ENCODE measurements around the gene C10orf90. TPM values are rescaled to one million over a fixed set of nuclear protein-coding genes. Genes with fewer than 3 reads are reported as not detected.

C10orf90 gene
- total RNA-seq, 1 donor from 2014 or later, result not detected

GRCh38 chr10:126609566-126609965 lies 60.9 kb downstream of the C10orf90 start:
- Mint-ChIP-seq H3K9me3 (ENCODE audit: low read depth) (no peaks in the 10 kb centered on the region), H3K27me3 (peaks cover 9% of the 10 kb centered on the region), H3K27ac (no peak overlapping the region), H3K4me1 (ENCODE audit: low read depth) (no peaks in the 10 kb centered on the region), H3K36me3 (ENCODE audit: insufficient read depth) (no peaks in the 10 kb centered on the region), H3K4me3 (ENCODE audit: low read depth) (no peak overlapping the region)
- no peak for TF ChIP-seq CTCF (IDR thresholded peaks at IDR 0.05; ENCODE audit: unreplicated experiment)
- no peak for DNase-seq (ENCODE audit: low spot score, unreplicated experiment)

- no peak for TF ChIP-seq CTCF (IDR thresholded peaks at IDR 0.05; ENCODE audit: unreplicated experiment)
- Mint-ChIP-seq H3K9me3 (ENCODE audit: low read depth) (no peaks in the 10 kb centered on the region), H3K4me1 (ENCODE audit: low read depth) (no peaks in the 10 kb centered on the region), H3K4me3 (ENCODE audit: low read depth) (no peak overlapping the region), H3K36me3 (ENCODE audit: insufficient read depth) (no peaks in the 10 kb centered on the region), H3K27me3 (peaks cover 8% of the 10 kb centered on the region), H3K27ac (no peak overlapping the region)
- no peak for DNase-seq (ENCODE audit: low spot score, unreplicated experiment)
These were observed 70.4 kb downstream of the C10orf90 start for GRCh38 chr10:126599949-126600682.

GRCh38 chr10:126598009-126598408 lies 72.5 kb downstream of the C10orf90 start:
- Mint-ChIP-seq H3K4me3 (ENCODE audit: low read depth) (no peak overlapping the region), H3K36me3 (ENCODE audit: insufficient read depth) (no peaks in the 10 kb centered on the region), H3K4me1 (ENCODE audit: low read depth) (no peaks in the 10 kb centered on the region), H3K9me3 (ENCODE audit: low read depth) (no peaks in the 10 kb centered on the region), H3K27me3 (peaks cover 10% of the 10 kb centered on the region), H3K27ac (no peak overlapping the region)
- peak; percentile 21 for DNase-seq (ENCODE audit: low spot score, unreplicated experiment)
- peak; percentile 64 for TF ChIP-seq CTCF (IDR thresholded peaks at IDR 0.05; ENCODE audit: unreplicated experiment)

GRCh38 chr10:126597211-126597610 lies 73.3 kb downstream of the C10orf90 start:
- no peak for DNase-seq (ENCODE audit: low spot score, unreplicated experiment)
- no peak for TF ChIP-seq CTCF (IDR thresholded peaks at IDR 0.05; ENCODE audit: unreplicated experiment)
- Mint-ChIP-seq H3K36me3 (ENCODE audit: insufficient read depth) (no peaks in the 10 kb centered on the region), H3K4me1 (ENCODE audit: low read depth) (no peaks in the 10 kb centered on the region), H3K27ac (no peak overlapping the region), H3K4me3 (ENCODE audit: low read depth) (no peak overlapping the region), H3K9me3 (ENCODE audit: low read depth) (no peaks in the 10 kb centered on the region), H3K27me3 (peaks cover 13% of the 10 kb centered on the region)

GRCh38 chr10:126596472-126597016 lies 73.9 kb downstream of the C10orf90 start:
- TF ChIP-seq CTCF (IDR thresholded peaks at IDR 0.05; ENCODE audit: unreplicated experiment), result no peak
- Mint-ChIP-seq H3K4me3 (ENCODE audit: low read depth) (no peak overlapping the region), H3K36me3 (ENCODE audit: insufficient read depth) (no peaks in the 10 kb centered on the region), H3K27ac (no peak overlapping the region), H3K4me1 (ENCODE audit: low read depth) (no peaks in the 10 kb centered on the region), H3K9me3 (ENCODE audit: low read depth) (no peaks in the 10 kb centered on the region), H3K27me3 (peaks cover 14% of the 10 kb centered on the region)
- no peak for DNase-seq (ENCODE audit: low spot score, unreplicated experiment)
